PC-9 (cell line): ENCODE measurements around the gene GALNT10. TPM values are rescaled to one million over a fixed set of nuclear protein-coding genes. Genes with fewer than 3 reads are reported as not detected.

Source experiments
- BruUV-seq: library from RNA; stranded (reverse); fragments of 400-500 nt; replicated peaks from 2 replicates; lab custom pipeline; 2021; lab: Mats Ljungman, UMichigan
- CTCF ChIA-PET: fragments of 300-600 bp; sonication (Branson Sonifier 250); formaldehyde crosslinking; loops from one replicate; lab custom pipeline; 2022; ENCODE audit warnings: antibody characterized with exemption; lab: Charles Lee
- POLR2A ChIA-PET: fragments of 300-600 bp; sonication (Branson Sonifier 250); formaldehyde crosslinking; loops from one replicate; lab custom pipeline; 2022; ENCODE audit warnings: antibody characterized with exemption; ENCODE audit not compliant: unreplicated experiment; lab: Charles Lee
- DNase-seq, 2 experiments: peaks; one replicate each; pipeline versions ENCODE4 v3.0.0 to v3.0.0-alpha.2; 2015 to 2022; ENCODE audit warnings: mixed read lengths in 1 of 2
- H2AFZ ChIP-seq: fragments of 200-600 bp; sonication (generic); 2 replicates; pipeline ENCODE4 v1.8.1; 2017; ENCODE audit warnings: antibody characterized with exemption
- H3F3A ChIP-seq: fragments of 200-600 bp; sonication (generic); 2 replicates; pipeline ENCODE4 v1.8.1; 2017; ENCODE audit warnings: antibody characterized with exemption, mild to moderate bottlenecking, low read depth; ENCODE audit not compliant: insufficient read depth
- H3K27ac ChIP-seq: fragments of 200-600 bp; sonication (generic); 2 replicates; pipeline ENCODE4 v1.6.1; 2016; ENCODE audit warnings: mixed run types
- H3K27me3 ChIP-seq: fragments of 200-600 bp; sonication (generic); 2 replicates; pipeline ENCODE4 v1.6.1; 2016; ENCODE audit warnings: low read depth, mixed run types; ENCODE audit not compliant: insufficient read depth
- H3K36me3 ChIP-seq: fragments of 200-600 bp; sonication (generic); 2 replicates; pipeline ENCODE4 v1.6.1; 2016; ENCODE audit warnings: low read depth, mixed run types
- H3K4me1 ChIP-seq: fragments of 200-600 bp; sonication (generic); replicated peaks from 2 replicates; pipeline ENCODE4 v1.6.1; 2016; ENCODE audit warnings: mixed run types; ENCODE audit not compliant: insufficient read depth
- H3K4me2 ChIP-seq: fragments of 200-600 bp; sonication (generic); 2 replicates; pipeline ENCODE4 v1.6.1; 2017; ENCODE audit warnings: mixed run types
- H3K4me3 ChIP-seq: fragments of 200-600 bp; sonication (generic); 2 replicates; pipeline ENCODE4 v1.6.1; 2016; ENCODE audit warnings: mixed run types
- H3K79me2 ChIP-seq: fragments of 200-600 bp; sonication (generic); 2 replicates; pipeline ENCODE4 v1.6.1; 2017; ENCODE audit warnings: low read depth, mixed run types
- H3K9me2 ChIP-seq: fragments of 200-600 bp; sonication (generic); 2 replicates; pipeline ENCODE4 v1.8.1; 2017; ENCODE audit warnings: mild to moderate bottlenecking; ENCODE audit not compliant: insufficient read depth
- H3K9me3 ChIP-seq: fragments of 200-600 bp; sonication (generic); 2 replicates; pipeline ENCODE4 v1.8.1; 2016; ENCODE audit warnings: low read depth; ENCODE audit not compliant: insufficient read depth
- H4K20me1 ChIP-seq: fragments of 200-600 bp; sonication (generic); 2 replicates; pipeline ENCODE4 v1.8.1; 2017; ENCODE audit not compliant: insufficient read depth
- EZH2 ChIP-seq: fragments of 200-600 bp; sonication (generic); IDR thresholded peaks from 2 replicates; pipeline ENCODE4 v1.8.0; 2017; ENCODE audit warnings: antibody characterized with exemption, low read depth
- intact Hi-C: fragments of 100-400 bp; cut with micrococcal nuclease; formaldehyde crosslinking; loops from one replicate; pipeline ENCODE4 v1.10.0; 2022; ENCODE audit not compliant: unreplicated experiment
- total RNA-seq: library from RNA; stranded (reverse); gene quantifications from 2 replicates; pipeline ENCODE4 v1.2.3, GENCODE V29; 2021
- TF ChIP-seq, protein P1 (sequence below): fragments of 200-600 bp; sonication (generic); conservative IDR thresholded peaks from 2 replicates; pipeline ENCODE4 v1.6.1; 2017; ENCODE audit warnings: mixed run types, antibody characterized with exemption, mild to moderate bottlenecking, moderate library complexity

The GALNT10 gene
- total RNA-seq, 1 experiment from 2014 or later = 101 TPM

DNA sequence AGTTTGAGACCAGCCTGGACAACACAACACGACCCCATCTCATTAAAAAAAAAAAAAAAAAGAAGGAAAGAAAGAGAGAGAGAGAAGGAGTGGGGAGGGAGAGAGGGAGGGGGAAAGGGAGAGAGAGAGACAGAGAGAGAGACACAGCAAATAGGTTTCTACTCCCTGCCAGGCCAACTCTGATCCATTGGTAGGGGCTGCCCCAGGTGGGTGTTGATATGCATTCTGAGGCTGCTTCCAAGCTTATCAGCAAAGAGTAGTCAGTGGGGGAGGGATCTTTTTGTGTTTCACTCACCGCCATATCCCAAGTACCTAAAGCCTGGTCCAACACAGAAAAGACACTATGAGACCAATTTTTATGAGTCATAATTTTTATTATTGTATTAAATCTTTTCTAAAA lies 198.3 kb downstream of the GALNT10 start:
- Histone ChIP-seq H3K9me2 (no peaks in the 10 kb centered on the region), H3K27me3 (no peaks in the 10 kb centered on the region), H3F3A (peaks cover 10% of the 10 kb centered on the region; the same call in 1 of the 2 replicates), H3K36me3 (no peaks in the 10 kb centered on the region; the same call in 1 of the 2 replicates), H3K4me1 (peaks cover 8% of the 10 kb centered on the region), H4K20me1 (no peaks in the 10 kb centered on the region), H3K79me2 (no peaks in the 10 kb centered on the region), H3K27ac (no peak overlapping the region), H3K4me3 (no peak overlapping the region), H2AFZ (no peak overlapping the region), H3K9me3 (no peaks in the 10 kb centered on the region), H3K4me2 (no peak overlapping the region)
- ChIA-PET CTCF (no interaction called here), POLR2A (no interaction called here)
- no peak for DNase-seq
- BruUV-seq = no TSS peak
- intact Hi-C loops = no loop called here
- no peak for TF ChIP-seq EZH2
- TF ChIP-seq, protein P1, sequence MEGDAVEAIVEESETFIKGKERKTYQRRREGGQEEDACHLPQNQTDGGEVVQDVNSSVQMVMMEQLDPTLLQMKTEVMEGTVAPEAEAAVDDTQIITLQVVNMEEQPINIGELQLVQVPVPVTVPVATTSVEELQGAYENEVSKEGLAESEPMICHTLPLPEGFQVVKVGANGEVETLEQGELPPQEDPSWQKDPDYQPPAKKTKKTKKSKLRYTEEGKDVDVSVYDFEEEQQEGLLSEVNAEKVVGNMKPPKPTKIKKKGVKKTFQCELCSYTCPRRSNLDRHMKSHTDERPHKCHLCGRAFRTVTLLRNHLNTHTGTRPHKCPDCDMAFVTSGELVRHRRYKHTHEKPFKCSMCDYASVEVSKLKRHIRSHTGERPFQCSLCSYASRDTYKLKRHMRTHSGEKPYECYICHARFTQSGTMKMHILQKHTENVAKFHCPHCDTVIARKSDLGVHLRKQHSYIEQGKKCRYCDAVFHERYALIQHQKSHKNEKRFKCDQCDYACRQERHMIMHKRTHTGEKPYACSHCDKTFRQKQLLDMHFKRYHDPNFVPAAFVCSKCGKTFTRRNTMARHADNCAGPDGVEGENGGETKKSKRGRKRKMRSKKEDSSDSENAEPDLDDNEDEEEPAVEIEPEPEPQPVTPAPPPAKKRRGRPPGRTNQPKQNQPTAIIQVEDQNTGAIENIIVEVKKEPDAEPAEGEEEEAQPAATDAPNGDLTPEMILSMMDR = no peak

DNA sequence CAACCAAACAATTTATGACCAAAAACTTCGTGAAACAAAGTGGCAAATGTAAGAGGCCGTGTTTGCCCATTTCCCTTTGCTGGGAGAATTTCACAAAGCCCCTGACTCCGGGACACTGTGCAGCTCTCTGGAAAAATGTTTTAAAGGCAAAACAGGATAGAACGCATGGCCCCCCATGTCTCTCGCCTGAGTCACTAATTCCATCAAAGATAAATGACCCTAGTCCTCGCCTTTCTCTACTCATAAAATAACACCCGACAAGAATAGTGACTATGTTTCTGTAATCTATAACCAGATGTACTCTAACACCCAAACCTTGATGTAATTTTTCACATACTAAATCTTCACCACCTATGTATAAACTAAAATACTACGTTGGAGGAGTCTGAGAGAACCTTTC lies 199.6 kb downstream of the GALNT10 start:
- Histone ChIP-seq H3K4me2 (no peak overlapping the region), H3K36me3 (no peaks in the 10 kb centered on the region; the same call in 1 of the 2 replicates), H3K27me3 (no peaks in the 10 kb centered on the region), H3K79me2 (no peaks in the 10 kb centered on the region), H3K4me1 (peaks cover 20% of the 10 kb centered on the region), H3K9me3 (no peaks in the 10 kb centered on the region), H2AFZ (no peak overlapping the region), H3K27ac (no peak overlapping the region), H3K9me2 (no peaks in the 10 kb centered on the region), H4K20me1 (no peaks in the 10 kb centered on the region), H3K4me3 (no peak overlapping the region), H3F3A (peaks cover 22% of the 10 kb centered on the region; the same call in 1 of the 2 replicates)
- ChIA-PET CTCF (no interaction called here), POLR2A (no interaction called here)
- BruUV-seq = no TSS peak
- no peak for TF ChIP-seq EZH2
- TF ChIP-seq, protein P1 = no peak
- intact Hi-C loops = no loop called here
- no peak for DNase-seq

DNA sequence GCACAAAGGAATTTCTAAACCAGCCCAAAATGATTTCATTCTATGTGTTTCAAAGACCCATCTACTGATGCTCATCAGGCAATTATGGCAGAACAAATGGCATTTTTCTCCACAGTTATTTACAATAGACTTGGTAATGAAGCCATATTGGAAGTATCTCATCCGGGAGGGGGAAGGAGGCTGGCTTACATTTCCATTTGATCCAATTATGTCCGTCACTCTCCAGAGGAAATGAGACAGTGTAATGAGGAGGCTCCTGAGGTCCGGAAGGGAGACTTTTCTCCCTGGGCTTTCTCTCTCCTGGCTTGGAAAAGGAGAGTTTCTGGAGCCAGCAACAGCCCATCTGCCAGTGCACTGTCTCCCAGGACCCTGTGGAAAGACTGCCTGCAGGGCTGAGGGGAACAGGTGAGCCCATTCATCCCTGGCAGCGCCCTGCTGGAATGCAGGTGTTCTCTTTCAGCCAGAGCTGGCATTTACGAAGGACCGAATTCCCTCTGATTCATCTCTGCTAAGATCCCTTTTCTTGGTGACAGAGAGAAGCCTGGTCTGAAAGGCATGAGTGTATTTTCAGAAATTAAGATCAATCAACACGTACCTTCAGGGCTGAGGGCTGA lies 200.3 kb downstream of the GALNT10 start:
- no peaks in the 10 kb centered on the region for H3K9me3 ChIP-seq
- DNase-seq = no peak
- ChIA-PET POLR2A (no interaction called here), CTCF (no interaction called here)
- no peaks in the 10 kb centered on the region for H4K20me1 ChIP-seq
- peaks cover 26% of the 10 kb centered on the region for H3K4me1 ChIP-seq
- no peak overlapping the region for H3K4me2 ChIP-seq
- H3K27me3 ChIP-seq = no peaks in the 10 kb centered on the region
- no peak overlapping the region for H3K4me3 ChIP-seq
- H3F3A ChIP-seq = peaks cover 28% of the 10 kb centered on the region; the same call in 1 of the 2 replicates
- no peaks in the 10 kb centered on the region for H3K9me2 ChIP-seq
- no peaks in the 10 kb centered on the region; the same call in 1 of the 2 replicates for H3K36me3 ChIP-seq
- no peak overlapping the region for H2AFZ ChIP-seq
- H3K27ac ChIP-seq = no peak overlapping the region
- TF ChIP-seq, protein P1 = no peak
- TF ChIP-seq EZH2 = no peak
- intact Hi-C loops = no loop called here
- no TSS peak for BruUV-seq
- H3K79me2 ChIP-seq = no peaks in the 10 kb centered on the region
